ENCODE measurements around the gene DLG2. TPM values are rescaled to one million over a fixed set of nuclear protein-coding genes. Genes with fewer than 3 reads are reported as not detected.

DLG2 gene
- total and polyA plus RNA-seq, 2 of the 8 experiments (the other 6 are each of a cell fraction or from before 2014, with no cell fraction given): 1.7 to 14.3 TPM

- TF ChIP-seq BCL11A (IDR thresholded peaks at IDR 0.05; ENCODE audit: low read depth in 2 of 2, low read length in 2 of 2): no peak
- no peak for TF ChIP-seq SP2 (IDR thresholded peaks at IDR 0.05; ENCODE audit: low read length)
- no peak for TF ChIP-seq PHF8 (conservative IDR thresholded peaks at IDR 0.05; ENCODE audit: low read depth, low read length)
Observed at GRCh38 chr11:84128840-84129239, 1498.3 kb downstream of the DLG2 start (continued).
